ENCODE results near the gene RAB36.

Gene RAB36

GRCh38 chr22:23182309-23183060 lies 37.2 kb downstream of the RAB36 start:
- DNase-seq (ENCODE audit: low read depth in 2 of 2) = no peak

GRCh38 chr22:23183061-23183698 lies 37.9 kb downstream of the RAB36 start:
- no peak for DNase-seq (ENCODE audit: low read depth in 2 of 2)

GRCh38 chr22:23184100-23184763 lies 39.0 kb downstream of the RAB36 start:
- DNase-seq (ENCODE audit: low read depth in 2 of 2) = no peak

DNA sequence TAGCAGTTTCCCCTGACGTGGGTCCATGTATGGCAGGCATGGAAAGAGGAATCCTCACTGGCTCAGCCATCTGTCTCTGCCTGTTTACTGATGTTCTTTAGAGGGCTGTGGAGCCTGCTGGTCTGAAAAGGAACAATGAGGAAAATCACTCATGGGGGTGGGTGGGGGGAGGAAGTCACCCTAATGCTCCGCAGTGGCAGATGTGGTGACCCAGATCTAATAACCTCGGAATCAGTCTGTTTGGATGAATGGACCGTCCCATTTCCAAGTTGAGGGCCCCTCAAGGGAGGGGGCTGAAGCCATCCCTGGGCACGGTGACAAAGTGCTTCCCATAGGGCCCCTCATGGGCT lies 39.5 kb downstream of the RAB36 start:
- no peak for DNase-seq (ENCODE audit: low read depth in 2 of 2)

DNA sequence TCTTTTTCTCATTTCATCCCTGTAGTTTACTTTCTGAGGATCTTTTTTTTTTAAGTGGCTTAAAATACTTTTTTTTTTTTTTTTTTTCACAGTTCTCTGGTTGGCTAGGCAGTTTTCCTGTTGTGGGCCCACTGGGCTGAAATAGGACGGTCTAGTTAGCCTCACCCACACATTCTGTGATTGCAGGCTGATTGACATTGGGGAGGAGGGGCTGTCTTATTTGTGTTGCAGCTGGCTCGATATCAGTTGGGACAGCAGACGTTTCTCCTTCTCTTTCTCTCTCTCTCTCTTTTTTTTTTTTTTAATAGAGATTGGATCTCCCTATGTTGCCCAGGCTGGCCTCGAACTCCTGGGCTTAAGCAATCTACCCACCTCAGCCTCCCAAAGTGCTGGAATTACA lies 41.9 kb downstream of the RAB36 start:
- DNase-seq (ENCODE audit: low read depth in 2 of 2) = no peak

- DNase-seq (ENCODE audit: low read depth in 2 of 2) = no peak
Observed at GRCh38 chr22:23187871-23188700, 42.8 kb downstream of the RAB36 start.

GRCh38 chr22:23190526-23190925 lies 45.2 kb downstream of the RAB36 start:
- DNase-seq (ENCODE audit: low read depth in 2 of 2) = no peak

GRCh38 chr22:23192133-23192532 lies 46.9 kb downstream of the RAB36 start:
- no peak for DNase-seq (ENCODE audit: low read depth in 2 of 2)

DNA sequence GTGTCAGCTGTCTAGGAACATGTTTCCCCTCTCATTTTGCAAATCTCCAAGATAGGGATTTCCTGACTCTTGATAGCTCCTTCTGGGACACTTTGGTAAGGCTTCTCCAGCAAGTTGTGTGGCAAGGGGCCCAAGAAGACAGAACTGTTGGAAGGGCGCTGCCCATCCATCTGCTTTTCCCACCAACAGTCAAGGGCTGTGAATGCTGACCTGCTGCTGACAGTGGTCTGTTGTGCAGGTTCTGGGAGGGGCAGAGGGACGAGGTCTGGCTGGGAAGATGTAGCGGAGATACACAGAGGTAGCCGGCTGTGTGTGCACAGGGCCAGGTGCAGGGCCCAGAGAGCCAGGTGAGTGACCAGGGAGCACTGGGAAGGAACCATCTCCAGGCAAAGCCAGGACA lies 47.3 kb downstream of the RAB36 start:
- DNase-seq (ENCODE audit: low read depth in 2 of 2) = no peak

- DNase-seq (ENCODE audit: low read depth in 2 of 2) = no peak
Observed at GRCh38 chr22:23193196-23193827, 48.0 kb downstream of the RAB36 start.

GRCh38 chr22:23193882-23194281 lies 48.6 kb downstream of the RAB36 start:
- no peak for DNase-seq (ENCODE audit: low read depth in 2 of 2)

- DNase-seq (ENCODE audit: low read depth in 2 of 2) = no peak
Observed at GRCh38 chr22:23196165-23196564, 50.9 kb downstream of the RAB36 start.

GRCh38 chr22:23197836-23198235 lies 52.6 kb downstream of the RAB36 start:
- DNase-seq (ENCODE audit: low read depth in 2 of 2) = no peak

DNA sequence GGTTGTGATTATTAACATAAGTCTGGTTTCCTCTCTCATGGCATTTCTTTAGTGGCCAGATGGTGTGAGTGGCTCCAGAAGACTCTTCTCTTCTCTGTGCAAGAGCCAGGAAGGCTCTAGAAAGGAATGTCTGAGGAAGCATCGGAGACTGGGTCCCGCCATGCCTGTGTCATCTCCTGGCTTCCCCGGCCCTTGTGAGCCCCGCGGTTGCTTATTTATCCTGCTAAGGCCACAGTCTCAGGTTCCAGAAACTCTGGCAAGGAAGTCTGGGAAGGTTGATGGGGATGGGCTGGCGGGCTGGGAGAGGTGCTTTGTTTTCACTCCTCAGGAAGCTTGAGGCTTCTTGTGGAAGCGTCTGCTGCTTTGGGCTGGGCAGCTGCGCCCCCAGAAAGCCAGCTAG lies 53.9 kb downstream of the RAB36 start:
- DNase-seq (ENCODE audit: low read depth in 2 of 2) = no peak

- DNase-seq (ENCODE audit: low read depth in 2 of 2) = no peak
Observed at GRCh38 chr22:23200898-23201297, 55.6 kb downstream of the RAB36 start.

- DNase-seq (ENCODE audit: low read depth in 2 of 2) = no peak
Observed at GRCh38 chr22:23202812-23203451, 57.7 kb downstream of the RAB36 start.

DNA sequence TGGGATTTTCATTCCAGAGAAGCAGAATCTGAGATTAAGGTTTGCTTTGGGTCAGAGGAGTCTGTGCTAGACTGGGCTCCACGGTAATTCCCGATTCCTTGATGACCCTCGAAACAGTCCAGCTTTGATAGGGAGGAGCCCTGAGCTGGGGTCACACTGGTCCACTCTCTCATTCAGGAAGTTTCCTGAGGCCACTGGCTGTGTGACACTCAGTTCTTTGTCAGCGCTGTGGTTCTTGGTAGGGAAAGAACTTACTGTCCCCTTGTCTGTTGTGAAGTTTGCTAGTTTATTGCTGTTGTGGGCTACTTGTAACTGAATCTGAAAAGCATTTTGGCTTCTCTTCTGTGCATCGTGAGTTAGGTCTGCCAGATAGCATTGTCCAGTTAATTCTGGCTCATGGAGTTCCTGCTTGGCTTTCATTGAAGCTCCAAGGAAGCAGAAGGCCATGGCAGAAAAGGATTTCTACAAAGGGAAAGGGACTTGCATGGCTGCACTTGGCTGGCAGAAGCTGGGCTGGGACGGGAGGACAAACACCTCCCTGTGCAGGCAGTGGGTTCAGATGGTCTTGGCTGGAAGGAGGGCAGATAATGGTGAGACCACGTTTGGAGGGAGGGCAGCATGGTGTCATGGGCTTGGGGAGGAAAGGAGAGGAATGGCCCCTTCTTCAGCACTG lies 58.3 kb downstream of the RAB36 start:
- DNase-seq (ENCODE audit: low read depth in 2 of 2) = no peak

- no peak for DNase-seq (ENCODE audit: low read depth in 2 of 2)
Observed at GRCh38 chr22:23204125-23204488, 58.8 kb downstream of the RAB36 start.

DNA sequence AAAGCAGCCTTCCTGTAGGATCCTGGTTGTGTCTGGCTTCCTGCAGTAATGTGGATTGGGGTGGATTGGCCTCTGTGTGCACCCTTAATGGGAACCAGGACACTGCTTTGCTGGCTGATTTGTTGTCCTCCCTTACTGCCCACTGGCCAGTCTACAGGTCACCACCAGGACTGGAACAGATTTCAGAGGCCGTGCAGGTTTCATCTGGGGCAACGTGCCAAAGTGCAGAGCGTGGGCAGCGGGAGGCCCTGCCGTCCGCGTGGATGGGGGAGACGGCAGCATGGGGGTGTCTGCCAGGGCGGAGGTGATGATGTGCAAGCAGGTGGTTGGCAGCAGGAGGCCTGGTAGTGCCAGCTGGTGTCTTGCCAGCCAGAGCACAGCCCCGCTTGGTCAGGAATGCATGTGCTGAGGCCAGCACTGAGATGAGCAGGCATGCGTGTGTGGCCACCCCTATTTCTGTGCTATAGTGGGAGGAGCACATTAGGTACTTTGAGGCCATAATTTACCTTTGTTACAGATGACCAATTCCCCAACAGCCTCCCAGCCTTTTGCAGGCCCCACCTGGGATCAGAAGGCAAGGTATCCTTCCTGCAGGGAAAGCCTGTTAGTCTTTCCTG lies 59.4 kb downstream of the RAB36 start:
- DNase-seq (ENCODE audit: low read depth in 2 of 2) = no peak

DNA sequence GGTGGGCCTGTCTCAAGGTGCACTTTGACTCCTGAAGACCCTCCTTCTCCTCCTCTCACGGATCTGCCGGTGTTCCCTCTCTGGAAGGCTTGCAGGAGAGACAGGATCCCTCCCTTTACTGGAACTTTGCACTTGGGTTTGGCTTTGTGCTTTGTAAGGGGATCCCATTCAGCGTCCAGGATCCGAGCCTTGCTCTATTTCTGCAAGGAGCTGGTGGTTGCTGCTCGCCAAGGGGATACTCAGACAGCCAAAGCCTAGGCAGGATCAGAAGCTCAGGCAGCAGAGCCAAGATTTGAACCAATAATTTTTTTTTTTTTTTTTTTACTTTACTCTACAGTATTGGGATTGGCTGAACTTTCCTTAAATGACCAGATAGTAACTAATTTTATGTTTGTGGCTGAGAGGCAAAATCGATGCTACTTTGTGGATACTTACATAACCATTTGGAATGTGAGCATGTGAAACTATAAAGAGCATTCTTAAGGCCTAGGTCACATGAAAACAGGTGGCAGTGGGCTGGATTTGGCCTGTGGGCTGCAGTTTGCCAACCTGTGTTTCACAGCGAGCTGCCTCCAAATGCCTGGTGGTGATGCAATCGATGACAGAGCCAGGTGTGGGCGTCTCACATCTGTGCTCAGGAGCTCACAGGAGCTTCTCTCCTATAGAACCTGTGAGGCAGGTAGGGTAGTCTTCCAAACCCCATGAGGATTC lies 60.2 kb downstream of the RAB36 start:
- DNase-seq (ENCODE audit: low read depth in 2 of 2) = no peak

All from fibroblast of skin of left biceps (primary cell).